NCI-H1694 (cell line): ENCODE data around the gene ZSCAN31.
"Not testable (repeated sequence)": the region's sequence is repeated elsewhere in the genome, so short reads cannot be mapped to it uniquely, and the experiment has no call there.

Source experiments
- DNase-seq: peaks from one replicate; lab custom pipeline; 2025; lab: John Stamatoyannopoulos, UW

The ZSCAN31 gene

DNA sequence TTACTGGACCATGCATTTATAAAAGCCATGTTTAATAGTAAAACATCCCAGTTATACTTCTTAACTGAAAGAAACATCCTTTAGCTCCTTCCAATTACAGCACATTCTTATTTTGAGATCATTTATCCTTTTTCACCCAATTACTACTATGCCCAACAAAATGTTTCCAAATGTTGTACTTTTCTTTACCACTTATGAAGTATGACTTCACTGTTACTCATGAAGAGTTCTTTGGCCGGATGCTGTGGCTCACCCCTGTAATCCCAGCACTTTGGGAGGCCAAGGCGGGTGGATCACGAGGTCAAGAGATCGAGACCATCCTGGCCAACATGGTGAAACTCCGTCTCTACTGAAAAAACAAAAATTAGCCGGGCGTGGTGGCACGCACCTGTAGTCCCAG lies 18.1 kb downstream of the ZSCAN31 start:
- DNase-seq, result not testable (repeated sequence)

DNA sequence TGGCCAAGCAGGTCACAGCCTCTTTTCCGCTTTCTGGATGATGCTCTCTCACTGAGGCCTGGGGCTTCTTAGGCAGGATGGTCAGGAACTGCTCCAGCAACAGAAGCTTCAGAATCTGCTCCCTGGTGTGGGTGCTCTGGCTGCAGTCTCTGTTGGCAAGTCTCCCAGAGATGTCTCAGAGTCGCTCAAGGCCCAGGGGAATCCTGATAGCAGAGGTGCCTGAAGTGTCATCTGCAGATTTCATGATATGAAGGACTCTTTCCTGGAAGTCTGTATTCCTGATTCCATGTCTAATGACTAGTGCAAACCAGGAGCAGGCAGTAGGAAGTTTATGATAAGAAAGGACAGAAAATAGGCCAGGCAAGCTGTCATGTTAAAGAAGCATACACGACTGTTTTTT lies 20.3 kb downstream of the ZSCAN31 start:
- no peak for DNase-seq

DNA sequence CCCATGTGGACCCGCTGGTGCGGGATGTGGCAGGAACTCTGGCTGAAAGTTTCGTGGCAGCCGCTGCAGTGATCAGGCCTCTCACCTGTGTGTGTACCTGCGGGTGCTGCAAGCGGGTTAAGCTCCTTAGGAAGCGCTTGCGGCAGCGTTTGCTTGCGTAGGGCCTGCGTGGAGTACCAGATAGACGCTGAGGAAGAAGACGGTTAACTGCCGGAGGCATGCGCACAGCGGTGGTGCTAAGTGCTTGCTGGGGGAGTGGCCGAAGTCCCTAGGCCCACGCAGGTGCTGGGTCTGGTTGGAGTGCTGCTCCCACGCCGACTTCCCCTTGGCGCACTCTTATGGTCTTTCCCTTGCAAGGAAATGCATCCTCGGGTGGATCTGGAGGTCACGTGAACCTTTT lies 23.0 kb downstream of the ZSCAN31 start:
- DNase-seq, result no peak

DNA sequence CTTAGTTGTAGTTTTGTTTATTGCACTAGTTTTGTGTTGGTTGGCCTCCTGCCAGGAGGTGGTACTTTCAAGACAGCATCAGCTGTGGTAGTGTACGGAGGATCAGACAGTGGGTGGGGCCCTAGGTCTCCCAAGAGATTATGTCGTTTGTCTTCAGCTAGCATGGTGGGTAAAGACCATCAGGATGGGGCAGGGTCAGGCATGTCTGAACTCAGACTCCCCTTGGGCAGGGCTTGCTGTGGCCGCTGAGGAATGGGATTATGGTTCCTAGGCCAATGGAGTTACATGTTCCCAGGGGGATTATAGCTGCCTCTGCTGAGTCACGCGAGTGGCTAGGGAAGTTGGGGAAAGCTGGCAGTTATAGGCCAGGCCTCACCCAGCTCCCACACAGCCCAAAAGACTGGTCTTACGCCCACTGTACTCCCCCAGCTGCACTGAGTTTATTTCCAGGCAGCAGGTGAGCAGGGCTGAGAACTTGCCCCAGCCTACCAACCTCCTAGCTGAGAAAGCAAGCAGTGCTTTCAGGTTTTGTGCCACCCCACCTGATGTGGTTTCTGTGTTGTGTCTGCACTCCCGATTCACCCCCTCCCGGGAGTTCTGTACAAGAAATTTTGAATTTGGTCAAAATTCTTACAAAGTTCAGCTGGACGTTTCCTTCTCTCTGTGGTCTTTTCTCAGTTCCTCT lies 24.7 kb downstream of the ZSCAN31 start:
- DNase-seq, result no peak

DNA sequence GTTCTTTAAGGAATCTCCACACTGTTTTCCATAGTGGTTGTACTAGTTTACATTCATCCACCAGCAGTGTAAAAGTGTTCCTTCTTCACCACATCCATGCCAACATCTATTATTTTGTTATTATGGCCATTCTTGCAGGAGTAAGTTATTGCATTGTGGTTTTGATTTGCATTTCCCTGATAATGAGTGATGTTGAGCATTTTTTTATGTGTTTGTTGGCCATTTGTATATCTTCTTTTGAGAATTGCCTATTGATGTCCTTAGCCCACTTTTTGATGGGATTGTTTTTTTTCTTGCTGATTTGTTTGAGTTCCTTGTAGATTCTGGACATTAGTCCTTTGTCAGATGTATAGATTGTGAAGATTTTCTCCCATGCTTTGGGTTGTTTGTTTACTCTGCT lies 29.6 kb downstream of the ZSCAN31 start:
- not testable (repeated sequence) for DNase-seq

DNA sequence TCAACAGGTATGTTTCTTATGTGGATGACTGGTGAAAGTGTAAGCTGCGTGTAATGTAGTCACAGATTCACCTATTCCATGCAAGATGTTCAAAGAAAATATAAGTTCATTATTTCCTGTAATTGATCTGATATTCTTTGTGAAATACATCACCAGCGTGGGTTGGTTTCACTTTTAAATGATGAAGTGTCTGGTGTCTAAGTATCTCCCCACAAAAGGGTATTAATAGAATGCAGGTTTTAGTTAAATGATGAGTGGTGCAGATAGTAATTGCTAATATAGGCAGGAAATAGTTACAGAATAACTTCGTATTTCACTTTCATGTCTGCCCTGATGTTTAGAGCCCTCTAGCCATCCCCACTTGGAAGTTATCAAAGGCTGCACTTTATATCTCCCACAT lies 32.4 kb downstream of the ZSCAN31 start:
- no peak for DNase-seq

DNA sequence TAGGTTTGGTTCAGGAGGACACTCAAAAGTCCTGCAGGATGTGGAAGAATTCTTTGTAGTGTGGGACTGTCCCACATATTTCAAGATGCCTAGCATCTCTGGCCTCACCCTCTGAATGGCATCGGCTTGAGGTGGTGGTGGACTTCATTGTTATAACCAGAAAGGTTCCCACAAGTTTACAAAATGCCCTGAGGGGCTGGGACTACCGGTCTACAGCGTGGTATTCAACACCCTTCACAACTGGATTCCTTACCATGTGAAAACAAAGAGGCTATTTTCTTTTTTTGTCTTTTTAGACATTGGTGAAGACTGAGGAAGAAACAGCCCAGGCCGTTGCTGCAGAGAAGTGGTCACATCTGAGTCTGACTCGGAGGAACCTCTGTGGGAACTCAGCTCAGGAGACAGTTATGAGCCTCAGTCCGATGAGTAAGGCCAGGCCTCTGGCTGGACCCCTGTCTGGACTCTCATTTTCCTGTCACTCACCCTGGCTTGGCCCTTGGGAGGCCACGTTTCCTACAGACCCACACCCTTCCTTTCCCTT lies 39.4 kb downstream of the ZSCAN31 start:
- DNase-seq, result no peak

DNA sequence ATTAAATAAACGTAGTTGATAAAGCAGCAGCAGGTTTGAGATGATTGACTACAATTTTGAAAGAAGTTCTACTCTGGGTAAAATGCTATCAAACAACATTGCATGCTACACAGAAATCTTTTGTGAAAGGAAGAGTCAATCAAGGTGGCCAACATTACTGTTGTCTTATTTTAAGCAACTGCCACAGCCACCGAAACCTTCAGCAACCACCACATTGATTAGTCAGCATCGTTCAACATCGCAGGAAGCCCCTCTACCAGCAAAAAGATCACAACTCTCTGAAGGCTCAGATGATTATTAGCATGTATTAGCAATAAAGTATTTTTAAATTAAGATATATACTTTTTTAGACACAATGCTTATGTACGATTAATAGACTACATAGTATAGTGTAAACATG lies 40.6 kb downstream of the ZSCAN31 start:
- DNase-seq, result no peak

DNA sequence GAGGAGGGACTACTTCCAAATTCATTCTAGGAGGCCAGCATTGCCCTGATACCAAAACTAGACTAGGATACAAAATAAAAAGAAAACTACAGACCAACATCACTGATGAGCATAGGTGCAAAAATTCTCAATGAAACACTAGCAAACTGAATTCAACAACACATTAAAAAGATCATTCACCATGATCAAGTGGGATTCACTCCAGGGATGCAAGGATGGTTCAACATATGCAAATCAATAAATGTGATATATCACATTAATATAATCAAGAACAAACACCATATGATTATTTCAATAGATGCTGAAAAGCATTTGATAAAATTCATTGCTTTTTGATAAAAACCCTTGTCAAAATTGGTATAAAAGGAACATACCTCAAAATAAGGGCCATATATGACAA lies 44.4 kb downstream of the ZSCAN31 start:
- no peak for DNase-seq

DNA sequence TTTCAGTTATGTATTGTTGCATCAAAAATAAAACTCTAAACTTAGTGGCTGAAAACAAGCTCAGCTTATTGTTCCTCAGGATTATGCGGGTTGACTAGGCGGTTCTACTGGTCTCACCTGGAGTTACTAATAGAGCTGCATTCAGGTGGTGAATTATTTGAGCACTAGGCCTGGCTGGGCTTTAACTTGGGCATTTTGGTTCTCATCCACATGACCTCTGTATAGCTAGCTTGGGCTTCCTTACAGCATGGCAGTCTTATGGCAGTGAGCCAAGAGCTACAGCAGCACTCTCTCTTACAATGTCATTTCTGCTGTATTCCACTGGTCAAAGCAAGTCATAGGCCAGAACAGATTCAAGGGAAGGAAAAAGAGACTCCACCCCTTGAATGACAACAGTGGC lies 53.0 kb downstream of the ZSCAN31 start:
- DNase-seq, result no peak

DNA sequence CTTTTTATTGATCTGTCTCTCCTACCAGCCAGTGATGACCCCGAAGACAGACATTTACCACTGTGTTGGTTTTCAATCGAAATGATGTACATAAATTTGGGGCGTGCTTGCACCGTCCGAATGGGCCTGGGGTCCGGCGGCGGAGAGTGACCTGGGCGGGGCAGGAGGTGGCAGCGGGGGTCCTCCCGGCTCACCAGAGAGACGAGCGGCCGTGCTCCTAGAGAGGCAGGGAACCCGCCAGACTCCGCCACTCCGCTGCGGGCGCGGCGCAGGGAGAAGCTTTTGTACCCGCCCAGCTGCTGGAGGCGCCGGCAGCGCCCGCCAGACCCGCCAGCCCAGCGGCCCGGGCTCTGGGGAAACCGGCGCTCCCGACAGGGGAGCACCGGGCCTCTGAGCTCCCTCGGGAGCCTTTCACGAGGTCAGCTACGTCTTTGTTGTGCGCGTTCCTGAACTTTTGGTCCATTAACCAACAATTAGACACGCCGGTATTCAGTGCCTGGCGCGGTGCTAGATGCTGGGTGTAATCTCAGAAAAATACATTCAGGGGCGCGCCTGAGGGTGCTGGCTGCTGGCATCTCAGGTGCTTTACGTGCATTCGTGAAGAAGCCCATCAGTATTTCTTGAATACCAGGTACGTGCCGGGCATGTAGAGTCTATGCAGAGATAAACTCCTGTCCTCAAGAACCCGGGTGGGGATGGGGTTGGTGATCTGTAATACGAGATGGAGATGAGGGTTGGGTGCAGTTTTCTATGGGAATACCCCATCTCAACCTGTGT lies 54.5 kb downstream of the ZSCAN31 start, which contains the start of gene PGBD1:
Gene PGBD1, plus strand, starts transcription at position 285 of the 777 bp plus-strand sequence. CDS start 2,242 bp downstream, outside the sequence.
- DNase-seq, result peak; percentile 15

DNA sequence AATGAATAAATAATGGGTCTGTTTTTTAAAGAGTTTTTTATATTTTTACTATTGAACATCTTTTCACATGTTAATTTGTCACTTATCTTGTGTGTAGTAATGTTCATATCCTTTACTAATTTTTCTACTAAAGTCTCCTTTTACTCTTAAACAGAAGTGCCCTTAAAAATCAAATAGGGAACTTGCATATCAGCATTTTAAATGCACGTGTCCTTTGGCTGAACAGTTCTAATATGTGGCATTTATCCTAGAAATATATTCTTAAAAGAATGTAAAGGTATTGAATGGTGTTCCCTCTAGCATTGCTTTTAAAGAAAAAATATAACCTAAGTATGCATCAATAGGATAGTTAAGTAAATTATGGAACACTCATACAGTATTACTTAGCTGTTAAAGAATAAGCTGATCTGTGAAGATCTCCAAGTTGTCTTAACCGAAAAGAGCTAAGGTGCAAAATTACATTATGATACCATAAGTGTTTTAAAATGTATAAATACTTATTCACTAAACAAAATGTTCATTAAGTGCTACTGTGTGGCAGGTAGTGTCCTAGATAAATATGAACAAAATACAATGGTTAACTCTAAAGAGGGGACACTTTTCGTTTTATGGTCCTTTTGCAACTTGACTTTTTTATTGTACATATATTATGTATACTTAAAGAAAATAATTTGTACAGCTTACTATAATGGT lies 55.2 kb downstream of the ZSCAN31 start:
- no peak for DNase-seq

DNA sequence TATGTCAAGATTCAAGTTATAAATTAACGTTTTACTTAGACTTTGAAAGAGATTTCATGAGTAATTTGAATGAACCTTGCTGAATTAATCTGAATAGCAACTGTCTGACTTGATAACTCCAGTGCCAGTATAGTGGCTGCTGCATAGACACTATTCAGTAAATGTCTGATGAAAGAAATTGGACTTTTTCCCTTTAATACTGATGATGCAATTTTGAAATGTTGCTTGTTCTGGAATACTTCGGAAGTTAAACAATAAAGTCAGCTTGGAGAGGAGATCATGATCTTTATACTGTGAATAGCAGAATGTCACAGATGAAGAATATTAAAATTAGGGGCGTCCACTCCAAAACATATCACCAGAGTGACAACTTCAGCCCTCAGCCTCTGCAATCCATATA lies 58.2 kb downstream of the ZSCAN31 start:
- DNase-seq, result no peak

DNA sequence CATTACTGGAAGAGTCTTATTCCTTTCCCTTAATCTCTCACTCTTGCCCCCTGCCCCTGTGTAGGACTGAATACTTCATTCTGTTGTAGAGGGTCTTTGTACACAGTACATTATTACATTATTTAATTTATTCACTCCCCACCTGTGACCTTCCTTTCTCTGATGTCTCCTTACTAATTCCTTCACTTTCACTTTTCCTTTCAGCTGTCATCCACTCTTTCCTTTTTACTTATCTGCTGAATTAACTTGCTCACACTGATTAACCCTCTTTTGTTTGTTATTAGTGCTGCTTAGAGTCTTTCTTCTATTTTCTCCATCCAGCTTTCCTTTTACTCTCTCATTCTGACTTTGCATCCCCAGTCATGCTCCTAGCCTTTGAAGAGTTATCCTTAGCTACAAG lies 61.1 kb downstream of the ZSCAN31 start:
- no peak for DNase-seq
